Erythroblast (primary cell): ENCODE results near the gene SARDH.

ENCODE experiments used
- GATA1 ChIP-seq: IDR thresholded peaks from 2 replicates; pipeline ENCODE4 v1.6.1; 2011; ENCODE audit warnings: low read depth, mild to moderate bottlenecking, control low read depth, low read length, moderate library complexity
- POLR2A ChIP-seq: IDR thresholded peaks from 2 replicates; pipeline ENCODE4 v1.6.1; 2011; ENCODE audit warnings: mild to moderate bottlenecking, low read length

GRCh38 chr9:133715295-133715865 is 22.8 kb downstream of the SARDH start:
- TF ChIP-seq POLR2A (no peak), GATA1 (no peak)
